Measurements from ENCODE around the gene THSD4.

- TF ChIP-seq CTCF (IDR thresholded peaks at IDR 0.05; ENCODE audit: low read depth, low read length), result peak; percentile 30
- no peak for TF ChIP-seq EZH2phosphoT487 (IDR thresholded peaks at IDR 0.05; ENCODE audit: low read depth)
Measured at GRCh38 chr15:71125831-71126450, 10.7 kb downstream of the THSD4 start.

Data from OCI-LY3 (cell line).